ENCODE results near the gene PAQR3. TPM values are rescaled to one million over a fixed set of nuclear protein-coding genes. Genes with fewer than 3 reads are reported as not detected.

PAQR3 gene
- total and polyA plus RNA-seq, 2 donors: 9.3 to 10.2 TPM

- Histone ChIP-seq H3K27me3 (ENCODE audit: control insufficient read depth in 2 of 2, insufficient read depth in 1 of 2, low read length in 1 of 2) (no peaks in the 10 kb centered on the region), H3K9me3 (ENCODE audit: control insufficient read depth in 2 of 2, insufficient read depth in 1 of 2, low read length in 1 of 2) (no peaks in the 10 kb centered on the region), H3K4me3 (ENCODE audit: low read length in 2 of 2) (peak overlapping the region; percentile 76 to 80), H3K27ac (ENCODE audit: low read depth in 1 of 2, low read length in 1 of 2) (no peak overlapping the region), H3K36me3 (ENCODE audit: control insufficient read depth in 2 of 2, insufficient read depth in 2 of 2, low read length in 1 of 2) (peaks cover 0 to 3% of the 10 kb centered on the region in 2 donors), H3K4me1 (ENCODE audit: control insufficient read depth in 2 of 2, insufficient read depth in 2 of 2, low read length in 2 of 2) (peaks cover 0 to 4% of the 10 kb centered on the region in 2 donors)
- 9% methylated on average over 7 of the region's 7 CpGs for WGBS
- DNase-seq (ENCODE audit: low read depth in 6 of 9, low spot score in 9 of 9): peak in 2 of 9 donors; percentile 9 to 14
Observed at GRCh38 chr4:78938474-78938867, 767 bp downstream of the PAQR3 start.

DNA sequence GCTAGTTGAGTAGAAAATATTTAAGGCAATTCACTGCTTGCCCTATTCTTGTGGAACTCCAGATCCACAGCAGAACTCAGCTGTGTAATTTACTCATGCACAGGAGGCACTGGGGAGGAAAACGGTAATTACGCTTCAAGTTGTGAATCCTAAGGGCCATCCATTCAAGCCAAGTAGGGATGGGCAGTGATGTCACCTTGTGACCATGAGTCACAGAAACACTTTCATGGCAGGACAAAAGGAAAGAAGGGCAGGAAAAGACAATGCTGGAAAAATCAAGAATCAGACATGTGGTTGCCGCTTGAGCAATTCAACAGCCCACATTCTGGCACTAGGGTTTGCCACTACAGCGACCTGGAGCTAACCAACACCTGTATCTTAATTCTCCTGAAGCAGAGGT is 1.4 kb downstream of the PAQR3 start:
- Histone ChIP-seq H3K4me1 (ENCODE audit: control insufficient read depth in 2 of 2, insufficient read depth in 2 of 2, low read length in 2 of 2) (peaks cover 0 to 4% of the 10 kb centered on the region in 2 donors), H3K36me3 (ENCODE audit: control insufficient read depth in 2 of 2, insufficient read depth in 2 of 2, low read length in 1 of 2) (peaks cover 0 to 6% of the 10 kb centered on the region in 2 donors), H3K9me3 (ENCODE audit: control insufficient read depth in 2 of 2, insufficient read depth in 1 of 2, low read length in 1 of 2) (no peaks in the 10 kb centered on the region), H3K27me3 (ENCODE audit: control insufficient read depth in 2 of 2, insufficient read depth in 1 of 2, low read length in 1 of 2) (no peaks in the 10 kb centered on the region), H3K27ac (ENCODE audit: low read depth in 1 of 2, low read length in 1 of 2) (no peak overlapping the region), H3K4me3 (ENCODE audit: low read length in 2 of 2) (no peak overlapping the region)
- DNase-seq (ENCODE audit: low read depth in 6 of 9, low spot score in 9 of 9): no peak
- 96% methylated on average over 4 of the region's 4 CpGs for WGBS

- H3K36me3 ChIP-seq (ENCODE audit: control insufficient read depth in 2 of 2, insufficient read depth in 2 of 2, low read length in 1 of 2): peaks cover 0 to 7% of the 10 kb centered on the region in 2 donors
- H3K9me3 ChIP-seq (ENCODE audit: control insufficient read depth in 2 of 2, insufficient read depth in 1 of 2, low read length in 1 of 2): no peaks in the 10 kb centered on the region
- no peak overlapping the region for H3K4me3 ChIP-seq (ENCODE audit: low read length in 2 of 2)
- no peaks in the 10 kb centered on the region for H3K27me3 ChIP-seq (ENCODE audit: control insufficient read depth in 2 of 2, insufficient read depth in 1 of 2, low read length in 1 of 2)
- peaks cover 0 to 4% of the 10 kb centered on the region in 2 donors for H3K4me1 ChIP-seq (ENCODE audit: control insufficient read depth in 2 of 2, insufficient read depth in 2 of 2, low read length in 2 of 2)
- 97% methylated on average over 4 of the region's 4 CpGs for WGBS
- DNase-seq (ENCODE audit: low read depth in 6 of 9, low spot score in 9 of 9): no peak
- H3K27ac ChIP-seq (ENCODE audit: low read depth in 1 of 2, low read length in 1 of 2): no peak overlapping the region
Observed at GRCh38 chr4:78936989-78937388, 2.2 kb downstream of the PAQR3 start.

DNA sequence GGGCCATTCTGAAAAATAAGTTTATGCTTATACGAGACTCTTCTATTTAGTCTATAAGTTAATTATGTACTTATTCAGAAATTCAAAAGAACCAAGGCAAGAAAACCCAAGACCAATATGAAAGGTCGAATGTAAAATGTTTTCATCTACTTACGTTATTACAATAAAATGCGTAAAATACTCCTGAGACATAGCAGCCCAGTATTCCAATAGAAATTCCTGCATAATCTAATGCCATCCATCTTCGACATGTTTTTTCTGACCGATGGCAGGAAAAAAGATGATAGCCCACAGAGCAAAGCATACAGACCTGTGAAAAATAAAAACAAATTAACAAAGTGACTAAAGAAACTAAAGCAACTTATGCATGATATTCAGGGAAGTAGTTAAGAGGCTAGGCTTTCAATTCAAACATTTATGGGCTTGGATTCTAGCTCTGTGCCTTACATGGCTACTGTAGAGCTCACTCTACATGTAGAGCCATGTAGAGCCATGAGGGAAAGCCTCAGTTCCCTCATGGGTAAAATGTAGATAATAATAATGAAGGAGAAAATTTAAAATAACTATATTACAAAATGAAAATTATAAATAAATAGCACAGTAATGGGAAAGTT is 9.1 kb downstream of the PAQR3 start:
- Histone ChIP-seq H3K27me3 (ENCODE audit: control insufficient read depth in 2 of 2, insufficient read depth in 1 of 2, low read length in 1 of 2) (no peaks in the 10 kb centered on the region), H3K4me1 (ENCODE audit: control insufficient read depth in 2 of 2, insufficient read depth in 2 of 2, low read length in 2 of 2) (no peaks in the 10 kb centered on the region), H3K27ac (ENCODE audit: low read depth in 1 of 2, low read length in 1 of 2) (no peak overlapping the region), H3K4me3 (ENCODE audit: low read length in 2 of 2) (no peak overlapping the region), H3K36me3 (ENCODE audit: control insufficient read depth in 2 of 2, insufficient read depth in 2 of 2, low read length in 1 of 2) (peaks cover 14 to 30% of the 10 kb centered on the region in 2 donors), H3K9me3 (ENCODE audit: control insufficient read depth in 2 of 2, insufficient read depth in 1 of 2, low read length in 1 of 2) (no peaks in the 10 kb centered on the region)
- DNase-seq (ENCODE audit: low read depth in 6 of 9, low spot score in 9 of 9): no peak
- WGBS: 99% methylated on average over 6 of the region's 6 CpGs

DNA sequence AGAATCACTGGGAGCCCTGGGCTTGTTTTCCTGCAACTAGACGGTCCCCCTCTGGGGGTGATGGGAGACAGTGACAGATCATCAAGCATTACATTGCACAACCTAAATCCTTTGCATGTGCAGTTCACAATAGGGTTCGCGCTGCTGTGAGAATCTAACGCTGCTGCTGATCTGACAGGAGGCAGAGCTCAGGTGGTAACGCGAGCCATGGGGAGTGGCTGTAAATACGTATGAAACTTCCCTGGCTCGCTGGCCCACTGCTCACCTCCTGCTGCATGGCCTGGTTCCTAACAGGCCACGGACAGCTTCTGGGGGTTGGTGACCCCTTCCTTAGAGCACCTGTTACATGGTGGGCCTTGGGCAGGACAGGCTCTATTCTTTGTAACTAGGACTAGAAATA is 10.4 kb downstream of the PAQR3 start:
- H3K36me3 ChIP-seq (ENCODE audit: control insufficient read depth in 2 of 2, insufficient read depth in 2 of 2, low read length in 1 of 2): peaks cover 18 to 37% of the 10 kb centered on the region in 2 donors
- H3K4me3 ChIP-seq (ENCODE audit: low read length in 2 of 2): no peak overlapping the region
- H3K4me1 ChIP-seq (ENCODE audit: control insufficient read depth in 2 of 2, insufficient read depth in 2 of 2, low read length in 2 of 2): no peaks in the 10 kb centered on the region
- no peaks in the 10 kb centered on the region for H3K9me3 ChIP-seq (ENCODE audit: control insufficient read depth in 2 of 2, insufficient read depth in 1 of 2, low read length in 1 of 2)
- WGBS: 98% methylated on average over 9 of the region's 9 CpGs
- no peaks in the 10 kb centered on the region for H3K27me3 ChIP-seq (ENCODE audit: control insufficient read depth in 2 of 2, insufficient read depth in 1 of 2, low read length in 1 of 2)
- no peak for DNase-seq (ENCODE audit: low read depth in 6 of 9, low spot score in 9 of 9)
- H3K27ac ChIP-seq (ENCODE audit: low read depth in 1 of 2, low read length in 1 of 2): no peak overlapping the region

DNA sequence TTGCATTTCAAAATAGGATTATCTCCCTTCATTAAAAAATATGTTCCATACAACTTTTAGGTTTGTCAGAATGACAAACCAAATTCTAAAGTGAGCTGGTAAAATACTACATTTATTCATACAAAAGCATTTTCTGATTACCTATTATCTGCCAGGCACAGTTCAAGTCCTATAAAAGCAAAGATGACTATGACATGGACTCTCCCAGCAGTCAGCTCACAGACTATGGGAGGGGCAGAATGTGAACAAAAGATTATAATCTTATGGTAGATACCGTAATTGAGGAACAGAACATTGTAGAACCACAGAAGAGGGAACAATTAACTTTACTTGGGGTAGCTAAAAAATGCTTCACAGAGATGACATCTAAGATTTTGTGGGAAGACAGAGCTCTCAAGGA is 12.4 kb downstream of the PAQR3 start:
- H3K4me3 ChIP-seq (ENCODE audit: low read length in 2 of 2): no peak overlapping the region
- no peak overlapping the region for H3K27ac ChIP-seq (ENCODE audit: low read depth in 1 of 2, low read length in 1 of 2)
- H3K4me1 ChIP-seq (ENCODE audit: control insufficient read depth in 2 of 2, insufficient read depth in 2 of 2, low read length in 2 of 2): no peaks in the 10 kb centered on the region
- H3K27me3 ChIP-seq (ENCODE audit: control insufficient read depth in 2 of 2, insufficient read depth in 1 of 2, low read length in 1 of 2): no peaks in the 10 kb centered on the region
- no peaks in the 10 kb centered on the region for H3K9me3 ChIP-seq (ENCODE audit: control insufficient read depth in 2 of 2, insufficient read depth in 1 of 2, low read length in 1 of 2)
- WGBS: 57% methylated on average over 1 of the region's 1 CpG
- no peak for DNase-seq (ENCODE audit: low read depth in 6 of 9, low spot score in 9 of 9)
- H3K36me3 ChIP-seq (ENCODE audit: control insufficient read depth in 2 of 2, insufficient read depth in 2 of 2, low read length in 1 of 2): peaks cover 18 to 31% of the 10 kb centered on the region in 2 donors

DNA sequence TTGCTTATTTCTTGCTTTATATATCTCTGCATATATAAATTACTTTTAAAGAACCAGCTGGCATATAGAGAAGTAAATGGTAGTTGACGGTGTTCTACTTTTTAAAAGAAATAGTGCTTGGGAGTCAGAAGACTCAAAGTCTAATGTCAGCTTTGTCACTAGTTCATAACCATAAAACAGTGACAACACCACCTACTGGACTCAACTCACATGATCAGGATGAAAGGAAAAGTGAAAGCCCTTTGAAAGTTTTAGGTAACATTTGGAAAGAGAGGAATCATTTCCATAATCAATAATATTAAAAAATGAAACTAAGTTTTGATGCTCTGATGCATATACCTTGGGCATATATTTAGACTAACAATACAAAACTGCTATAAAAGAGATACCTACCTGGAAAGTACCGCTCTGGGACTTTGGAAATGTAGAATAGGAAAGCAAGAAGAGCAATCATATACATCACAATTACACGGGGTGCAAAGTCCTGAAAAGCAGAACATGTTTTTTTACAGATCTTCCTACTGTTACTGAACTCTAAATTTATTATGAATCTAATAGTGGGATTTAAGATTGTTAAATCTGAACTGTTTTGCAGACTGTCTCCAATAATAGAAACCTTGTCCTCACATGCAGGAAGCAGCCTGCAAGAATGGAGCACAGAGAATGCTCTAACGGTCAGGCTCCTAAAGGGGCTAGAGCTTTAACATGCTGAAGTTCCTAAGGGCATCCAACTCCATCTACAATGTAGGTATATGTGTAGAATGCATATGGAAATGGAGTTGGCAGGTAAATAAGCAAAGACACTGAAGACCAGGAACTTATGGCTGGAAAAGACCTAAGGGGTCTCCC is 15.6 kb downstream of the PAQR3 start:
- 65% methylated on average over 4 of the region's 4 CpGs for WGBS
- Histone ChIP-seq H3K9me3 (ENCODE audit: control insufficient read depth in 2 of 2, insufficient read depth in 1 of 2, low read length in 1 of 2) (no peaks in the 10 kb centered on the region), H3K27me3 (ENCODE audit: control insufficient read depth in 2 of 2, insufficient read depth in 1 of 2, low read length in 1 of 2) (no peaks in the 10 kb centered on the region), H3K4me1 (ENCODE audit: control insufficient read depth in 2 of 2, insufficient read depth in 2 of 2, low read length in 2 of 2) (no peaks in the 10 kb centered on the region), H3K27ac (ENCODE audit: low read depth in 1 of 2, low read length in 1 of 2) (no peak overlapping the region), H3K36me3 (ENCODE audit: control insufficient read depth in 2 of 2, insufficient read depth in 2 of 2, low read length in 1 of 2) (peaks cover 10 to 20% of the 10 kb centered on the region in 2 donors), H3K4me3 (ENCODE audit: low read length in 2 of 2) (no peak overlapping the region)
- DNase-seq (ENCODE audit: low read depth in 6 of 9, low spot score in 9 of 9): no peak

DNA sequence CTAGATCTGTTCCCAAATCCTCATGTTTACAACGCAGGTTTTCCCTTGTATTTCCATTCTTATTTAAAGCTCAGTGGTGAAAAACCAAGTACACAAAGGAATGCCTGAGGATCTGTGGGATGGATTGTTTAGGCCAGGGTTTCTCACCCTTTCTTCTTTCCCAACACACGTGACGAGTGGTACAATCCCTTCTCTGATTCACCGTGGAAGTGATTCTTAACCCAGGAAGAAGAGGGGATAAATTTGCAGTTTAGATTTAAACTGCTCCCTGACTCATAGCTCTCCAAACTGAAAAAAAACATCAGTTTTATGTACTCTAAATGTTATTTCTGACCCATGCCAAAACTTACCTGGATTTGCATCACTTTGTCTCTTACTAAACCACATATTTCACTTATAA is 17.0 kb downstream of the PAQR3 start:
- no peak for DNase-seq (ENCODE audit: low read depth in 6 of 9, low spot score in 9 of 9)
- Histone ChIP-seq H3K4me3 (ENCODE audit: low read length in 2 of 2) (no peak overlapping the region), H3K9me3 (ENCODE audit: control insufficient read depth in 2 of 2, insufficient read depth in 1 of 2, low read length in 1 of 2) (no peaks in the 10 kb centered on the region), H3K27ac (ENCODE audit: low read depth in 1 of 2, low read length in 1 of 2) (no peak overlapping the region), H3K27me3 (ENCODE audit: control insufficient read depth in 2 of 2, insufficient read depth in 1 of 2, low read length in 1 of 2) (no peaks in the 10 kb centered on the region), H3K36me3 (ENCODE audit: control insufficient read depth in 2 of 2, insufficient read depth in 2 of 2, low read length in 1 of 2) (peaks cover 7 to 20% of the 10 kb centered on the region in 2 donors), H3K4me1 (ENCODE audit: control insufficient read depth in 2 of 2, insufficient read depth in 2 of 2, low read length in 2 of 2) (no peaks in the 10 kb centered on the region)
- WGBS: 98% methylated on average over 4 of the region's 4 CpGs

DNA sequence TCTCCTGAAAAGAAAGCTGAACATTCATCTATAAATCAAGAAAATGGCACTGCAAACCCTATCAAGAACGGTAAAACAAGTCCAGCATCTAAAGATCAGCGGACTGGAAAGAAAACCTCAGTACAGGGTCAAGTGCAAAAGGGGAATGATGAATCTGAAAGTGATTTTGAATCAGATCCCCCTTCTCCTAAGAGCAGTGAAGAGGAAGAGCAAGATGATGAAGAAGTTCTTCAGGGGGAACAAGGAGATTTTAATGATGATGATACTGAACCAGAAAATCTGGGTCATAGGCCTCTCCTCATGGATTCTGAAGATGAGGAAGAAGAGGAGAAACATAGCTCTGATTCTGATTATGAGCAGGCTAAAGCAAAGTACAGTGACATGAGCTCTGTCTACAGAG is 28.6 kb downstream of the PAQR3 start:
- Histone ChIP-seq H3K4me3 (ENCODE audit: low read length in 2 of 2) (no peak overlapping the region), H3K4me1 (ENCODE audit: control insufficient read depth in 2 of 2, insufficient read depth in 2 of 2, low read length in 2 of 2) (no peaks in the 10 kb centered on the region), H3K9me3 (ENCODE audit: control insufficient read depth in 2 of 2, insufficient read depth in 1 of 2, low read length in 1 of 2) (no peaks in the 10 kb centered on the region), H3K27me3 (ENCODE audit: control insufficient read depth in 2 of 2, insufficient read depth in 1 of 2, low read length in 1 of 2) (no peaks in the 10 kb centered on the region), H3K36me3 (ENCODE audit: control insufficient read depth in 2 of 2, insufficient read depth in 2 of 2, low read length in 1 of 2) (peaks cover 3 to 22% of the 10 kb centered on the region in 2 donors), H3K27ac (ENCODE audit: low read depth in 1 of 2, low read length in 1 of 2) (no peak overlapping the region)
- DNase-seq (ENCODE audit: low read depth in 6 of 9, low spot score in 9 of 9): no peak
- 98% methylated on average over 2 of the region's 2 CpGs for WGBS
